ENCODE data around the gene EPB41L1.

EPB41L1 gene

DNA sequence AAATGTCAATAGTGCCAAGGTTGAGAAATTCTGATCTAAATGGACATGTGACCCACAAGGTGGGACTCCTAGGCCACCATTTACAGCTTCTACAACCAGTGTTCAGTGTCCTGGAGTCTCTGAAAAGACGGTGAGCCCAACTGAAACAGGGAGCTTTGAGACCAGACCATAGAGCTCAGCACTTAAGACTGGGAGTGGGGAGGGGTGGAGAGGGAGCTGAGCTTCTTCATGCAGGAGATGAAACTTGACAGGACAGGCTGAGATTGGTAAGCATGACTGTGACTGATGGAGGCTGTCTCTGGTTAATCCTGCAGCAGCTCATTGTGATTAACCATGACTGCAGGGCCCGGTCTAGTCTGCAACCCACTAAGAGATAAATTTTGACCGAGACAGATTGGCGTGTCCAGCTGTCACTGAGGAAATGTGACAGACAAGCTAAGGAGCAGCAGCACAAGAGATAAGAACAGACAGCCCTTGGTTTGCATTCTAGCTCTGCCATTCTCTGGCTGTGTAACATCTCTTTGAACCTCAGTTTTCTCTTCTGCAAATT, 80.3 kb downstream of the EPB41L1 start:
- DNase-seq, result no peak

DNA sequence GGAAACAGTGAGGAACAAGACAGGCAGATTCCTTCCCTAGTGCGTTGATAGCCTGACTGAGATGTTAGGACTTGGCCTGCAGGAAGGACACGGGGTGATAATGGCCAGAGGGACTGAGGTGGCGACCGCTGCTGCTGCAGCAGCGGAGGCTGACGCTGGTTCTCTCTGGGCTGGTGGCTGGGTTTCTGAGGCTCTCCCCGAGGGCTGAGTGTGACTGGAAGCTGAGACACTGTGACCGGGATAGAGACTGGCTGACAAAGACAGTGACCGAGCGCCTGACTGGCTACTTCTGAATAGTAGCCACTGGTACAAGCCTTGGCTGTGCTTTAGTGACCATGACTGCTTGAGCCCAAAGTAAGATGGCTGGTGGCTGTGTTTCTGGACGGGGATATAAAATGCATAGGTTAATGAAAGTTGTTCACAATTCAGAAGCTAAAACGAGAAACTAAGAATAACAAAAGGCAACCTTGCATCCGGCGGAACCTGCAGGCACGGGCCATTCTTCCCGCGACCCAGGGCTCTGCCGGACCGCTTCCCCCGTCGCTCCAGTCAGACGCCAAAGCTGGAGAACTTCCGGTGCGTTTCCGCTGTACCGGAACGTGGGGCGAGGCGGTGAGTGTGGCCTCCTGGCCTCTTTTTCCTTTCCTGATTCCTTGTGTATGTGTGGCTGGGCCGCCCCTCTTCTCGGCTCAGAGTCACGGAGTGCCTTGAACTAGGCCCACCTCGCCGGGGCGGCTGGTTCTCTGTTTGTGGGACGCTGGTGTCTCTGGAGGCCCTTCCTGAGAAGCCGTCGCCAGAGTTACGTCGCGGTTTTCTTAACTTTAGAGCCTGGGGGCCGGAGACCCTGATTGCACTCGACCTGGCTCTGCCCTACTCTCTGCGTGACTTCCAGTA, 81.6 kb downstream of the EPB41L1 start, which contains the start of gene AAR2:
Gene AAR2 (plus strand): TSS at position 587 of the 894 bp plus-strand sequence. CDS start 3,391 bp downstream, outside the sequence.
- peak; percentile 58 for DNase-seq

DNA sequence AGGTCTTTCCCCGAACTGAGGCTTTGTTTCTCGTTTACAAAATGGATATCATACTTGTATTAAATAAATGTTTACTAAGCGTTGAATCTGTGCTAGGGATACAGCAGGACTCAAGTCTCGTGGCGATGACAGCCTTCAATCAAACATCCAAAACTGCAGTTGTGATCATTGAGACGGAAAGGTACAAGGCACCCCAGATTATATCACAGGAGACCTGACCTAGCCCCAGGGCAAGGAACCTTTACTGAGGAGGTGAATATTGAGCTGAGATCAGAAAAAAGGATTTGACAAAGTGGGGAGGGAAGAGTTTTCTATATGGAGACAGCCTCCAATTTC, 82.2 kb downstream of the EPB41L1 start:
- DNase-seq, result no peak

DNA sequence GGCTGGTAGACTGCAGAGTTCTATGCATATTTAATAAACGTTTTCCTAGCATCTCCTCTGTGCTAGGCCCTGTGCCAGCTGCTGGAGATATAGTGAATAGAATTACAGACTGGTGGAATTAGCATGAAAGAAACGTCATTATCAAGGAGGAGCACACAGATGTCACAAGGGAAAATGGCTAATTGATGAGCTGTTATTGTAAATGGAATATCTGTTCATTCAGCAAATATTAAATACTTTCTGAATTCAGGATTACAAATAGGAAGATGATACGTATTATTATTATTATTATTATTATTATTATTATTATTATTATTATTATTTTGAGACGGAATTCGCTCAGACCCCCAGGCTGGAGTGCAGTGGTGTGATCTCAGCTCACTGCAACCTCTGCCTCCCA, 82.9 kb downstream of the EPB41L1 start:
- no peak for DNase-seq

DNA sequence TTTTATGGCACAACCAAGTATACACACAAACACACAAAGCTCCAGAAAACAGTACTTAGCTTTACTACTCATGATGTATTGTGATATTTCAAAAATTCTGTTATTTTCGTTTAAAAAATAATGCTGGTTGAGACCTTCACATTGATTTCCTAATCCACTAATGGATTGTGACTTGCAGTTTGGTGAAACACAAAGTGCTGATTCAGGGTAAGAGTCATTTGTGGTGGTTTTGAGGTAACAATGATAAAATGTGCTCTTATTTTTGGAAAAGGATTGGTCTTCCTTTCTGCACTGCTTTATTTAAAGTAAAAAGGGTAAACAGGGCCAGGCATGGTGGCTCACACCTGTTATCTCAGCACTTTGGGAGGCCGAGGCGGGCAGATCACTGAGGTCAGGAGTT, 83.6 kb downstream of the EPB41L1 start:
- DNase-seq, result no peak

DNA sequence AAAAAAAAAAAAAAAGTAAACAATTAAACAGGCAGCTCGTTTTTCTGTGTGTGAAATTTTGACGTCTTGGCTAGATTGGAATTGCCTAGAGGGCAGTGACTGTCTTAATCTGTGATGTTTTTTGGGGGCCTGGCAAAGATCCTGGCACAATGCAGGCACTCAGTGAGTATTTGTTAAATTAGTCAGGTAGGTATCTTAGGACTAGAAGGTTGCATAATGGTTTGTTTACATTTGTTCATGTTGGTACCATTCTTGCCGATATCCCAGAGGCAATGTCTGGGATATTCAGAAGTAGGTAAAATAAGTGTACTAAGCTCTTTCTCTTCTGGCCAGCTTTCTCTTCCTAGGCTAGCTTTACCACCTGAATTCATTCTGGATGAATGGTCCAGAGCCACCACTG, 84.2 kb downstream of the EPB41L1 start:
- DNase-seq, result no peak

DNA sequence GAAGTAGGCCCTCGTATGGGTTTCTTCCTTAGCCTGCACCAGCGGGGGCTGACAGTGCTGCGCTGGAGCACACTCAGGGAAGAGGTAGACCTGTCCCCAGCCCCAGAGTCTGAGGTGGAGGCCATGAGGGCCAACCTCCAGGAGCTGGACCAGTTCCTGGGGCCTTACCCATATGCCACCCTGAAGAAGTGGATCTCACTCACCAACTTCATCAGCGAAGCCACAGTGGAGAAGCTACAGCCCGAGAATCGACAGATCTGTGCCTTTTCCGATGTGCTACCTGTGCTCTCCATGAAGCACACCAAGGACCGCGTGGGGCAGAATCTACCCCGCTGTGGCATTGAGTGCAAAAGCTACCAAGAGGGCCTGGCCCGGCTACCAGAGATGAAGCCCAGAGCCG, 85.5 kb downstream of the EPB41L1 start:
- no peak for DNase-seq

DNA sequence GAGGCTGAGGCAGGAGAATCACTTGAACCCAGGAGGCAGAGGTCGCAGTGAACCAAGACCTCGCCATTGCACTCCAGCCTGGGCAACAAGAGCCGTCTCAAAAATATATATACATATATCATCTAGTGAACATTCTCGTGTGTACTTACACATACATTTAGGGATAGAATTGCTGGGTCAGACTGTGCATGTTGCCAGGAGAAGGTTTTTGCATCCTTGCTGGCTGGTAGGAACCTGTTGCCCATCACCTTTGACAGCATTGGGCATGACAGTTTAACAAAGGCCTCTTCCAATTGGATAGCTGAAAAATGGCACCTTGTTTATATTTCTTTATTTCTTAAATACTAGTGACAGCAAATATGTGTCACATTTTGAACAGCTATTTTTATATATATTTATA, 87.1 kb downstream of the EPB41L1 start:
- DNase-seq, result no peak

DNA sequence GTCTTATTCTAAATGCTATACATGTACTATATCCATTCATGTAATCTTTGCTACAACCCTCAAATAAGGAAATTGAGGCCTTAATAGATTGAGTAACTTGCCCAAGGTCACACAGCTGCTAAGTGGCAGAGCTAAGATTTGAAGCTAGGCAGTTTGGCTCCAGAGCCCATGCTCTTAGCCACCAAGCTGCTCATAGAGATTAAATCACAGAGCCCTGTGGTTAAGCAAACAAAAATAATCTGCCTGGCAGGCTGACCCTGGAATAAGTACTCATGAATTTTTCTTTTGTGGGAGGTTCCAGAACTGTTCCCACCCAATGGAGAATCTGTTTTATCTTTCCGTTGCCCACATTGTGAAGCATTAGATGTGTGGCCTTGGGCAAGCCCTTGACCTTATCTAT, 89.2 kb downstream of the EPB41L1 start:
- DNase-seq, result no peak

DNA sequence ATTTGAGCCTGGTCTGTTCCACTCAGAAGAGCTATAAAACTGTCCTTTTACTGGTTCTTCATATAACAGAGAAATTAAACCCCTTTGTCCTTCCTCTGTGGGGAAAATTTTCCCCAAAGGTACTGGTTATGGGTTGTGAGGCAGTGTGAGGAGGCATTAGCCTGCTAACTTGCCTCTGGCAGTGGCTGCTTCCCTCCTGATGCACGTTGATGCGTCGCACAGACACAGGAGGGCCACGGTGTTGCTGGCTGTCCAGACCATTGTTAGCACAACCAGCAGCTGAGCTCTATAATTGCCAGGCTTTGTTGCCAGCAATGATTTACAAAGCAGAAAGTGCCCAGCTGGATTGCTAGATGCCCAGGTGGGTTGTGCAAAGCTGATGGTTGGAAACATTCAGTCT, 91.9 kb downstream of the EPB41L1 start:
- DNase-seq, result no peak

DNA sequence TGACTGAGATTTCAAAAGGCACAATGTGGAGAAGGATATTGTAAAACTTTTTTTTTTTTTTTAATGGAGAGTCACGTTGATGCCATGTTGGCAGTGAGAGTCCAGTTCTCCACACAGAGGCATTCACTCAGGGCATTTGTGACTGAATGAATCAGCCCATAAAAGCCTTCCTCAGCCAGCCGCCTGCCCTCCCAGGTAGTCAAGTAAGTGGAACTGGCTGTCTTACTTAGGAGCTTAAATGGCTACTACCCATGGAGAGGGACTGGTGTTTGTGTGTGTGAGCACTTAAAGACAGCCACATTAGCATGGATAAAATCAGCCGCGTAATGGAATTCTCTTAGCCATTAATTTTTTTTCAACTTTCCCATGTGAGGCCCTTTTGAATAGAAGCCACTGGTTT, 94.3 kb downstream of the EPB41L1 start:
- DNase-seq, result no peak

DNA sequence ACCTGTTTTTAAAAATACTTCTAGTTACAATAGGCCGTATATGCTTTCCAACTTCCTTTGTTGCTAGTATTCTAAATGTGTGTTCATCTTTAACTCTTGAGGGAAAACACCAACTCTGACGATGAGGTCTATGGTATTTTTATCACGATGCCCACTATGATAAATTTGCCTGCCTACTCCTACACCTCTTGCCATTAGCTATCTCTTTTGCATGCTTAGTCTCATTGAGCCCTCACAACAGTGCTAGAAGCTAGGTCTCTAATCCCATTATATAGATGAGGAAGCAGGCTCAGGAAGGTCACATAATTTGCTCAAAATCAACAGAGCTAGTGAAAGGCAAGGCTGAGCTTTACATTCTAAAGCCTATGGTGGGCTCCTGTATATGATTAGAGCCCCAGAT, 94.9 kb downstream of the EPB41L1 start:
- DNase-seq, result no peak

DNA sequence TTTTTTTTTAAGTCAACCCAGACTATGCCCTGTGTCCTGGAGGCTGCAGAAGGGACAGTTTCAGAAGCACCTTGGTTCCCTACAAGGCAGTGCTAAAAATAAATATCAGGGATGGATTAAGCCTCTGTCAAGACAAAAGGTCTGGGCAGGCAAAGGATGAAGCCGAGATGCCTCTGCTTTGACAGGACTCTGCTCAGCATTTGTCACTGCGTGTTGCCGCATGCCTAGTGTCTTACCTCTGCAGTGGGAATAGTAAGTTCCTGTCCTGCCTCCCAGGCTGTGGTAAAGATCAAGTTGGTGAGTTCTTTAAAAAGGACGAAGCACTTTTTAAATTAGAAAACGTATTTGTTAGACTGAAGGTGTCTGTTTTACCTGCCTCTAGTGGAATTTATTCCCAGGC, 96.9 kb downstream of the EPB41L1 start:
- no peak for DNase-seq

DNA sequence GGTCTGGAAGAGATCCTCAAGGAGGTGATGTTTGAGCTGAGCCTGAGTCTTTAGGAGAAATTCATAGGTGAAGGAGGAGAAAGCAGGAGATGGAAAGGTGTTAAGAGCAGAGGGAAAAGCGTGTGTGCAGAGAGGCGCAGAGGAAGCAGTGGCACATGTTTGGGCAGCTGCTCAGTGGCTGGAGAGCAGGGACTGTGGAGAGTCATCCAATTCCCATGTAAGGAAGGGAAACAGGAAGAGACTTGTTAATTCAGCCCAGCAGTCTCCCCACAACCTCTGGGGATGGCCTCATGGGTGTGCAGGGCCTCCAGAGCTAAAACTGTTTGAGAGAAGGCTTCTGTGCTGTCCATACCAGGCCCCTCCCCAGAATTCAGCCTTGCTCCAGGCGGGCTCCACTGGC, 98.0 kb downstream of the EPB41L1 start:
- no peak for DNase-seq

DNA sequence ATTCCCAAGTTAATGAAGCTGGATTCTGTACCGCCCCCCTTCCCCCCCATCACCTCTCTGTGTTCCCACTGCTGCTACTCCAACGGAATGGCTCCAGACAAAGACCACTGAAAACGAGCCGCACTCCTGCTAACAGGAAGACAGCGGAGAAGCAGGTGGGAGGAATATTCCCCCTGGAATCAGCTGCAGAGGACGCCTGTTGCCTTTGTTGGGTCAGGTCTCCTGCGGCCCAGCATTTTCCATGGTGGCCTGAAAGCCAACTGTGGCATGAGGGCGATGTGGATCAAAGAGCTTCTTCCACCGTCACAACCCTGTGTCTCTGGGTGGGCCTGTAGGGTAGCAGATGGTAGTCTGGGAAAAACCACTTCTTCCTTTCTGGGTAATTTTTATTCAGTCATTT, 98.5 kb downstream of the EPB41L1 start:
- DNase-seq, result no peak

DNA sequence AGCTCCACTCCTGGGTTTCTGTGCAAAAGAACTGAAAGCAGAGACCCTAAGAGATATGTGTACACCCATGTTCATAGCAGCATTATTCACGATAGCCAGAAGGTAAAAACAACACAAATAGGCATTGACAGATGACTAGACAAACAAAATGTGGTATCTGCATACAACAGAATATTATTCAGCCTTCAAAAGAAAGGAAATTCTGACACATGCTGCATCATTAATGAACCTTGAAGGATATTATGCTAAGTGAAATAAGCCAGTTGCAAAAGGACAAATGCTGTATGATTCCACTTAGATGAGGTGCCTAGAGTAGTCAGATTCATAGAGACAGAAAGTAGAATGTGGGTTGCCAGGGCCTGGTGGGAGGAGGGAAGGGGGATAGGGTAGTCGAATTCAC, 99.5 kb downstream of the EPB41L1 start:
- DNase-seq, result no peak

DNA sequence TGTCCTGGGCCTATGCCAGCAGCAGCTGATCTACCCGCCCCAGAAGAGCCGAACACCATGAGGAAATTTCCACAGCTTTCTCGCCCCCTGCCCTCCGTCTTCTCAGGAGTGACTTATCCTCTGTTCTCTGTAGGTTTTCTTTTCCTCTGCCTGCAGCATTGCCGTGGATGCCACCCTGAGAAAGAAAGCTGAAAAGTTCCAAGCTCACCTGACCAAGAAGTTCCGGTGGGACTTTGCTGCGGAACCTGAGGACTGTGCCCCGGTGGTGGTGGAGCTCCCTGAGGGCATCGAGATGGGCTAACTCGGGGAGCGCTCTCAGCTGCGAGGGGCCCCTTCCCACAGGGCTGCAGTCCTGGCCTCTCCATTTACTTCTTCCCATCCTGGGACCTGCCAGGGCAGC, 100.9 kb downstream of the EPB41L1 start:
- no peak for DNase-seq

DNA sequence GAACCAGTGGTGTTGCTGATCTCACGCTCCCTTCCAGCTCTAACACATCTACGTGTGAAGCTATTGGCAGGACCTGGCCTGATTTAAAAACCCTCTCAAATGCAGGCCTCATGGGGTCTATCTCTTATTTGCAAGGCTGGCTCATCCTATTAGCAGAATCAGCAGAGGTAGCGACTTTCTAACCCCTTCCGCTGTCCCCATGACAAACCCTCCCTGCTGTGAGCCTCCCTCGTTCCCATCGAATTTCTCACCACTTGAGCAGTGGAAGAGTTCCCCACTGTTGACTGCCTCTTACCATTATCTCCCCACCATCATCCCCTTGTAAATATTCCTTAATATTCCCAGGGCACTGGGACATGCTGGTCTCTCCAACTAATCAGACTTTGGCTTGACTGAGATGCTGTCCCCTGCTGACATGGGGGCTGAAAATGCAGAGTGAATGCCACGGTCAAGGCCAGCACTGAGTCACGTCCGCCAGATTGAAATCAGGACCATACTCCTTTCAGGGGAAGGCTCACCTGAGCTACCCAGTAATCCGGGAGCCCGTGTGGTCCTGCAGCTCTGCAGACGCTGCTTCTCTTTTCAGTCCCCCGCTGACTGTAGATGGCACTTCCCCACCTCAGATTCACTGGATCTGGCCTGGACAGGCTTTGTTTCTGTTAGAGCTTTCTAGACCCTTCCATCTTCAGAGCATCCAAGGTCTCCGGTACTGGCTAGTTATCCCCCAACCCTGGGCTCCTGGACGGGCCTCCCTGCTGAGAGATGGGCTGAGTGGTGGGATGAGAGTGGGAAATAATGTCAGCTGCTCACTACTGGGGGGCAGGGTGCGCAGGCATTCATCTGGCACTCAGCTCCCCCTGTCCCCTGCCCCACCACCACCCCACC, 104.9 kb downstream of the EPB41L1 start:
- DNase-seq, result no peak

DNA sequence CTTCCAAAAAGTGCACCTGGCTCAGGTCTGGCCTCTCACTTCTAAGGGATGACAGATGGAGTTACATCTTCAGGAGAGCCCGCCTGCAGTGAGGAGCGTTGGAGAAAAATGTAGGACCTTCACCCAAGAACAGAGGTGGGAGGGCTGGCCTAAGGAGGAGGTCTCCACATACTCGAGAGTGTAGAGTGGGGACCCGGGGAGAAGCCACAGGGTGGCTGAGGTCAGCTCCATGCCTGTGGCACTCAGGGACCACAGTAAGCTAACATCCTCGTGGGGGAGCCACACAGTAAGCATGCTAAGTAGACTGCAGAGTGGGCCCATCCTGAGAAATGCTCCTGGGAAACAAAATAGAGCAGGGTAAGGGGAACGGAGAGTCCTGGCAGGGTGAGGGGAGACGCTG, 105.8 kb downstream of the EPB41L1 start:
- DNase-seq, result no peak

DNA sequence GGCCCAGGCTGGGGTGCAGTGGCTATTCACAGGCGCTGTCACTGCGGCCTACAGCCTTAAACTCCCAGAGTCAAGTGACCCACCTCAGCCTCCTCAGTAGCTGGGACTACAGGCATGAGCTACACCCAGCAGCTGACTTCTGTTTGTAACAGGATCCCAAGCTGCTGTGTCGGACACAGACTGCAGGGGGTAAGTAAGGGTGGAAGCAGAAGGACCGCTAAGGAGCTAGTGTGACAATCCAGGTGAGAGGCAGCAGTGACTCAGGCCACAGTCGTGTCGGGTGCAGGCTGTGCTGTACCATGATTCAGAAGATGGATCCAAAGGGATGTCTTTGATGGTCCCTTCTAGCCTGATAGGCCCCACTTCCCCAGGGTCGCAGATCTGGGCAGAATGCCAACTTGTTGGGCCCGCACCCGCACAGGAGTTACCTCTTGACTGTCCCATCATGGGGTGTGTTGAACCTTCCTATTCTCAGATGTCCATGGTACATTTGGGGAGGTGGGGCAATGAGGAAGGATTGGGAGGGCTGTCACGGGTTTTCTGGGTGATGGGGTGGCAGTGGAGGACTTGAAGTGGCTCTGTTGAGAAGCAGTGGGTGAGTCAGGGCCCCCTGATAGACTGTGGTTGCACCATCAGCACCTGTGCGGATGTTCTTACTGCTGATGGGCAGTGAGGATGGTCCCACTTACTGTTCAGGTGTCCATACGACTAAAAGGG, 107.0 kb downstream of the EPB41L1 start:
- DNase-seq, result no peak

DNA sequence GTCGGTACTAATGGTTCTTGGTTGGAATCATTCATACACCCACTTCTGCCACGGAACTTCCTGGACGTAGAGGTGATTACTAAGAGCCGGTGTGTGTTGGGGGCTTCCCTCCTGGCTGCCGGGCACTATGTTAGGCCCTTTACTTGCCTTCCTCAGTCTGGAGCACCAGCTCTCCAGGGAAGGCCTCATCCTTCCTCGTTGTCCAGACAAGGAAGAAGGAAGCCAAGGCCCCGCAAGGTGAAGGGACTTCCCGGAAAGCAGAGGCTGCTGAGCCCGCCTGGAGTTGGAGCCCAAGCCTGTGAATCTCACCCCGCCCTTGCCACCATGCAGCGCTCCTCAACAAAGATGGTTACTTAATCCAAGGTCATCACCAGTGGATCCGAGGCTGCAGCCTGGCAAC, 107.9 kb downstream of the EPB41L1 start:
- DNase-seq, result no peak

DNA sequence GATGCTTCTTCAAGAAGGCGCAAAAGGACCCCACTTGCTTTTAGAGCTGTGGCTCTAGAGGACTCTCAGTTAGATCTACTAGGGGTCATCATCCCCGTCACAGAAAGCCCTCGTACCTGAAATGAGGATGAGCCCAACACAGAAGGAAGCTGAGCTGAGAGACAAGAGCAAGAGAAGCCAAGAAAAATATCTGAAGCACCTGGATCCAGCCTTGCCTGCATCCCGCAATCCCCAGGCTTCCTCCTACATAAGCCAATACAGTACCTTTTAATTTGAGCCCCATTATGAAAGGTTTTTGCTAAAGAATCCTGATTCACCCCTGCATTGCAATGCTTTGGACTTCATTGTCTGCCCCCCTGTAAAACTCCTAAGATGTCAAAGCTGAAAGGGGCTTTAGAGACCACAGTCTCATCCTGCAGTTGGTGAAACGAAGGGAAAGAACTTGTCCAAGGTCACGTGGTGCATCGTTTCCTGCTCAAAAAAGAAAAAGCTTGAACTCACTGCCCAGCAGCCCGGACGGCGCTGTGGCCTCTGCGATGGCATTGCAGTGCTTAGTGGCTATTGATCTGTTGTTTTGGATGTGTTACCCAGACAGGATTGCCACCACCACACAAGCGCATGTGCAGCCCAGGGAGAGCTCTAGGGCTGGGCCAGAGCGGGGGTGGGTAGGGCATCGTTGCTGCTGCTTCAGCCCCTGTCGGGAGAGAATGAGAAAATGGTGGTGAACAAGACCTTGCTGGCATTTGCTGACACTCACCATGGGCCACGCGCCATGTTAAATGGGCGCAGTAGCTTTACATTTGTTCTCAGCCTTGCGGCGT, 110.1 kb downstream of the EPB41L1 start:
- no peak for DNase-seq

All from DMS153 (cell line).